ENCODE results near the gene NKD1. TPM values are rescaled to one million over a fixed set of nuclear protein-coding genes. Genes with fewer than 3 reads are reported as not detected.

NKD1 gene
- total and polyA plus RNA-seq, 8 donors = 12.5 to 46.9 (median 37.9) TPM

DNA sequence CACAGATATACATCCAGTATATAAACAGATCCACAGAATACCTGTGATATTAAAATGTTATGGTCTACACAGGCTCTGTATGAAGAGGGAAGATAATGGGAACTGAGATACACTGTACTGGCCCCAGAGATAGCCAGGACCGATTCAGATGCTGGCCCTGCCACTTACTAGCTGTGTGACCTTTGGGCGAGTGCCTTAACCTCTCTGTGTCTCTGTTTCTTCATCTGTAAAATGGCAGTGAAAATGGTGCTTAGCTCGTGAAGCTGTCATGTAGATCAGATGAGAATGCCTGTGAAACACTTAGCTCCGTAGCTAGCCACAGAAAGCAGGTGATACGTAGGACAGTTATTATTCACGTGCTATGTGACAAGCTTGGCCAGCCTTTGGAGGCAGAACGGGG is 22.2 kb downstream of the NKD1 start:
- DNase-seq = no peak
- no peaks in the 10 kb centered on the region for H3K27me3 ChIP-seq
- no peaks in the 10 kb centered on the region for H3K36me3 ChIP-seq
- H3K4me3 ChIP-seq = no peak overlapping the region
- intact Hi-C loops (cut with DNase I) = no loop called here
- no peak for TF ChIP-seq CTCF (IDR thresholded peaks at IDR 0.05)
- H3K9me3 ChIP-seq = no peaks in the 10 kb centered on the region
- ATAC-seq = no peak
- no peak overlapping the region for H3K27ac ChIP-seq
- peaks cover 0 to 6% of the 10 kb centered on the region in 2 donors for H3K4me1 ChIP-seq

GRCh38 chr16:50570808-50571598 is 22.8 kb downstream of the NKD1 start:
- no peak for TF ChIP-seq CTCF (IDR thresholded peaks at IDR 0.05)
- DNase-seq = no peak
- Histone ChIP-seq H3K4me3 (no peak overlapping the region), H3K9me3 (no peaks in the 10 kb centered on the region), H3K4me1 (peaks cover 0 to 6% of the 10 kb centered on the region in 2 donors), H3K27me3 (no peaks in the 10 kb centered on the region), H3K27ac (no peak overlapping the region), H3K36me3 (no peaks in the 10 kb centered on the region)
- intact Hi-C loops (cut with DNase I) = no loop called here
- ATAC-seq = no peak

DNA sequence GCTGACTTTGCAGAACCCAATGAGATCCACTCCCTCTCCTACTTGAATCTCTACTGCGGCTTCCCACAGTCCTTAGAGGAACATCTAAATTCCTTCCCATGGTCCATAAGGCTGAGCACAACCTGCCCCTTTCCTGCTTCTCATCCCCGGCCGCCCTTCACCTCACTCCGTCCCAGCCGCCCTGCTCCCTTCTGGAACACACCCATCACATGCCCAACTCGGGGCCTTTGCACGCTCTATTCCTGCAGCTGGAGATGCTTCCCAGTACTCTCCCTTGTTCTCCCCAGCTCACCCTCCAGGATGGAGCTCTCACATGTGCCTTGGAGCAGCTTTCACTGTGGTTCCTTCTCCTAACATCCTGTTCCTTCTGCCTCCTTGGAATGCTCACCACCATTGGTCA is 23.6 kb downstream of the NKD1 start:
- H3K4me1 ChIP-seq = peaks cover 0 to 6% of the 10 kb centered on the region in 2 donors
- TF ChIP-seq CTCF (IDR thresholded peaks at IDR 0.05) = no peak
- intact Hi-C loops (cut with DNase I) = no loop called here
- no peak overlapping the region for H3K4me3 ChIP-seq
- H3K27me3 ChIP-seq = no peaks in the 10 kb centered on the region
- ATAC-seq = no peak
- H3K27ac ChIP-seq = no peak overlapping the region
- H3K9me3 ChIP-seq = no peaks in the 10 kb centered on the region
- no peak for DNase-seq
- H3K36me3 ChIP-seq = no peaks in the 10 kb centered on the region

DNA sequence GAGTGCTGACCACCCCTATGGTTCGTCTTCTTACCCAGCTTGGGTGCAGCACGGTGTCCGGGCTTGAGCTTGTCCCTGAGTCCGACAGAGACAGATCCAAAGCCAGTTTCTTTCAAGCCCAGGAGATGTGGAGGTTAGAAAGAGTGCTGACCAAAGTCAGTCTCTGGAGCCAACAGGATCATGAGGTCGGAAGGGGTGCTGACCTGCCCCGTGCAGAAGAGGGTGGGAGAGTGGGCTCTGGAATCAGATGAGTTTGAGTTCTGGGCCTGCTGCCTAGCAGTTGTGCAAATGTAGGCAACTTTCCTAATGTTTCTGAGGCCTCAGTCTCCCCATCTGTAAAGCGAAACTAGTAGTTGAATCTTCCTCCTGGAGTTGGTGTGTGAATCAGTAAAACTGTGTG is 24.5 kb downstream of the NKD1 start:
- no peak overlapping the region for H3K4me3 ChIP-seq
- ATAC-seq = no peak
- intact Hi-C loops (cut with DNase I) = no loop called here

DNA sequence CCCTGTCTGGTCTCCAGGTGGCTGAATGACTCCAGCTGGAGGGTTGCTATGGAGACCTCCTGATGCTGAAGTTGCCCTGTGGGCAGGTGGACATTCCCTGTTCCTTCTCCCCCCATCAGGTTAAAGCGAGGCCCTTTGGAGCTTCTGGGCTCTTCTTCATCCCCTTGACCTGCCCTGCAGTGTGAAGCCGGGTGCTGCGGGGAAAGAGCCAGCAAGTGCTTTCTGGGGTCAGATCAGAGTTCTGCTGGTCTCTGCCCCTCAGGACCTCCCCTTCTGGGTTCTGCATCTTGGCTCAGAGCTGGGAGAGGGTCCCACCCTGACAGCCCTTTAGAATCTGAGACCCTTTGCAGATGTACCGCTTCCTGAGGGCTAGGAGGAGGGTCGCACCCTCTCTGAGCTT is 25.1 kb downstream of the NKD1 start:
- no peak for TF ChIP-seq CTCF (IDR thresholded peaks at IDR 0.05)
- intact Hi-C loops (cut with DNase I) = no loop called here

More for the DNA sequence above, 24.5 kb downstream of the NKD1 start:
- Histone ChIP-seq H3K27me3 (no peaks in the 10 kb centered on the region), H3K9me3 (no peaks in the 10 kb centered on the region), H3K4me1 (peaks cover 0 to 6% of the 10 kb centered on the region in 2 donors), H3K27ac (no peak overlapping the region), H3K36me3 (no peaks in the 10 kb centered on the region)
- DNase-seq = no peak
- no peak for TF ChIP-seq CTCF (IDR thresholded peaks at IDR 0.05)

More for the DNA sequence above, 25.1 kb downstream of the NKD1 start:
- Histone ChIP-seq H3K36me3 (no peaks in the 10 kb centered on the region), H3K4me3 (no peak overlapping the region), H3K27me3 (no peaks in the 10 kb centered on the region), H3K4me1 (peaks cover 0 to 6% of the 10 kb centered on the region in 2 donors), H3K9me3 (no peaks in the 10 kb centered on the region), H3K27ac (no peak overlapping the region)
- DNase-seq = no peak
- no peak for ATAC-seq
